Measurements from ENCODE around the gene DNAH12. TPM values are rescaled to one million over a fixed set of nuclear protein-coding genes. Genes with fewer than 3 reads are reported as not detected.
A peak's percentile ranks its signal among the peaks of the same experiment; 100 is the strongest.

DNAH12 gene
- total RNA-seq, 3 donors from 2014 or later, result 0.05 TPM; not detected in 2

DNA sequence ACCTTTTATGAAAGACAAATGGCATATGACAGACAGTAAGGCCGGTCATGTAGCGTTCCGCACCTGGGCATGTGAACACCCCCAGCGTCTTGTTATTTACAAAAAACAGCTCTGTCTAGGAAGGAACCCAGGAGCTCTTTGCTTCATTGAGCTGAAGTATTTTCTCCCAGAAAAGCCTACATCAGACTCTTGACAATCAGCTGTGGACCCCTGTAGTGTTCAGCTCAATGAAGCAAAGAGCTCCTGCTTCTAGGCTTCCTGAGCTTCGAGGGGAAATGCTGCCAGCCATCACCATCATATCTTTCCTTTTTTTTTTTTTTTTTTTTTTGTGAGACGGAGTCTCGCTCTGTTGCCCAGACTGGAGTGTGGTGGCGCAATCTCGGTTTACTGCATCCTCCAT, 255.7 kb downstream of the DNAH12 start:
- H3K27me3 Mint-ChIP-seq (ENCODE audit: low read depth), result peaks cover 10% of the 10 kb centered on the region
- no peaks in the 10 kb centered on the region for H3K36me3 Mint-ChIP-seq (ENCODE audit: insufficient read depth)
- no peaks in the 10 kb centered on the region for H3K4me1 Mint-ChIP-seq (ENCODE audit: low read depth)
- H3K9me3 Mint-ChIP-seq, result peaks cover 3% of the 10 kb centered on the region
- no peak for ATAC-seq
- DNase-seq, result no peak
- H3K4me3 Mint-ChIP-seq, result no peak overlapping the region

DNA sequence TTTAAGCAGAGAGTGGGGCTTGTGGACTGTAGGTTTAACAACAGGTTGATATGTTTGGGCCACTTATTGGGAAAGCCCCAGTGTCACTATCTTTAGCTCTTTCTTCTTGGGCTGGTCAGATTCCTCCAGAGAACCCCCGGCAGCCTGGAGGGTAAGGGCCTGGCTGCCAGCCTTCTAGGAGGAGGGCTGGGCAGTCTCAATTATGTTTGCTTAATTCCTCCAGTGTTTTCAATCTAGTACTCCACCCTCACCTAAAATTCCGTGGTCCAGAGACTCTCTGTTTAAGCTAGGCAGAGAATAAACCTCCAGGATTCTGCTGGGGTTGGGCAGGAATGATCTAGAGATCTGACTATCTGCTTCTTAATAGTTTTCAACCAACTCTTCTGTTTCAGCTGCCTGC, 256.9 kb downstream of the DNAH12 start:
- no peaks in the 10 kb centered on the region for H3K36me3 Mint-ChIP-seq (ENCODE audit: insufficient read depth)
- peaks cover 10% of the 10 kb centered on the region for H3K27me3 Mint-ChIP-seq (ENCODE audit: low read depth)
- H3K4me1 Mint-ChIP-seq (ENCODE audit: low read depth), result no peaks in the 10 kb centered on the region
- DNase-seq (no peak), ATAC-seq (no peak)
- H3K9me3 Mint-ChIP-seq, result peaks cover 3% of the 10 kb centered on the region
- H3K4me3 Mint-ChIP-seq, result no peak overlapping the region

DNA sequence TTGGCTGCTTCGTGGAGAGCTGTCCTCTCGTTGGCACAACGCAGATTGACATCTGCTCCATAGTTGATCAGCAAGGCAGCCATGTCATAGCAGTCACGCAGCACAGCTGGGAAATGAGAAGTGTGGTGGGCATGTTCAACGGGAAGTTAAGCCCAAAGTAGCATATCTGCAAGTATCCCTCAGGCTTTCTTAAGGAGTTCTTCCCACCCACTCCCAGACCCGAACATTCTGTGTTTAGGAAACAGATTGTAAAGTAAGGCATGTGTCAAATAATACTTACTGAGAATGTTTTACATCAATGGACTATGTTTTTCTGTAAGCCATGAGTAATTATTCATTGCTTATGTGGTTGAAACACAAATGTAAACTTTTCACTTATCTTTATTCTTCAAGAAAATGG, 260.8 kb downstream of the DNAH12 start:
- H3K27me3 Mint-ChIP-seq (ENCODE audit: low read depth), result no peaks in the 10 kb centered on the region
- peaks cover 3% of the 10 kb centered on the region for H3K9me3 Mint-ChIP-seq
- H3K36me3 Mint-ChIP-seq (ENCODE audit: insufficient read depth), result no peaks in the 10 kb centered on the region

DNA sequence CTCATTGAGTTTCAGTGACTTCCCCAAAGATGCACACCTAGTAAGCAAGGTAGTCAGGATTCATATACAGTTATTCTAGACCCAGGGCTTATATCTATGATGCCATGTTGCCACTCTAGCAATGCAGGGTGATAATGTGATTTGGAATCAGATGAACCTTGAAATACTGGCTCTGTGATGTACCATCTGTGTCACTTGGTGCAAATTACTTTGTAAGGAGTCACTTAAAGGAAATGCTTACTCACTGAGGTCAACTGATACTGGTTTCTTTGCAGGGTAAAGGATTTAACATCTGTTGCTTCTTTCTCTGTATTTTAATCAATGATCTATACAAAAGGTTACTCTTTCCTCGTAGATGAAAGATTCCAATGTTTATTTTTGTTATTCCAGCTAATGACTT, 262.4 kb downstream of the DNAH12 start:
- Mint-ChIP-seq H3K27me3 (ENCODE audit: low read depth) (no peaks in the 10 kb centered on the region), H3K4me1 (ENCODE audit: low read depth) (no peaks in the 10 kb centered on the region), H3K4me3 (no peak overlapping the region), H3K36me3 (ENCODE audit: insufficient read depth) (no peaks in the 10 kb centered on the region), H3K9me3 (peaks cover 3% of the 10 kb centered on the region)
- DNase-seq (no peak), ATAC-seq (no peak)

More for the DNA sequence above, 260.8 kb downstream of the DNAH12 start:
- ATAC-seq, result no peak
- DNase-seq, result no peak
- H3K4me3 Mint-ChIP-seq, result no peak overlapping the region
- H3K4me1 Mint-ChIP-seq (ENCODE audit: low read depth), result no peaks in the 10 kb centered on the region

DNA sequence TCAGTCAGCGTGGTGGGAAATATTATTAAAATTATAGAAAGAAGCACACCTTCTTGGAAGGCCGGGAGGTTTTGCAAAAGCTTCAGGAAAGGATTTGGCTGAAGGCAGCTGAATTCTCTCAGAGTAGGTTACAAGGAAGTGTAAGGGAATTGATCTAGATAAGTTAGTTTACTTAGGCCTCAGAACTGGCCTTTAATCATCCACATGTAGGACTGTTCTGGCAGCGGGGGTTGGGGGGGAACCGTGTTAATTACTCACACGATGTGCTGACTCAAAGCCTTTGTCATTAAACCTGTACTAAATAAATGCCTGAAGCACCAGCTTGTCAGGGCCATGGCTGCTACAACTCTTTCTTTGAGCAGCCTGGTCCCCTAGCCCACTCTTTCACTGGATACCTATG, 264.5 kb downstream of the DNAH12 start:
- DNase-seq, result no peak
- H3K36me3 Mint-ChIP-seq (ENCODE audit: insufficient read depth), result no peaks in the 10 kb centered on the region

DNA sequence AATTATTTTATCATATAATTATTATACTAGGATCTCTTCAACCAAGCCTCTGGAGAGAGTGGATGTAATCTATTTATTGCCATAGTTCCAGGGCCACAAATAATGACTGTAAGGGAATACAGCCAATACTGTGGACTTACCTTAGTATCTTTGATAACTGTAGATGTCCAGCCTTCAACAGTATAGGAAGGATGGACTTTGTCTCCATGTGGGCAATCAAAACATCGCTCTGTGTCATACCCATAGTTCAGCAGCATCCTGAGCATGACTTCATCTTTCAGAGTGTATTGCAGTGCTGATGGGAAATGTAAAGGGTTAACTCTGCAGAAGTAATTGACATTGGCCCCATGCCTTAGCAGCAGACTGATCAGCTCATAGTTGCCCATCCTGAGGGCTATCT, 265.9 kb downstream of the DNAH12 start:
- H3K9me3 Mint-ChIP-seq, result no peaks in the 10 kb centered on the region
- no peaks in the 10 kb centered on the region for H3K4me1 Mint-ChIP-seq (ENCODE audit: low read depth)
- H3K27me3 Mint-ChIP-seq (ENCODE audit: low read depth), result no peaks in the 10 kb centered on the region
- peaks cover 2% of the 10 kb centered on the region for H3K36me3 Mint-ChIP-seq (ENCODE audit: insufficient read depth)
- no peak for ATAC-seq
- H3K4me3 Mint-ChIP-seq, result no peak overlapping the region
- no peak for DNase-seq

More for the DNA sequence above, 264.5 kb downstream of the DNAH12 start:
- no peaks in the 10 kb centered on the region for H3K4me1 Mint-ChIP-seq (ENCODE audit: low read depth)
- no peak overlapping the region for H3K4me3 Mint-ChIP-seq
- ATAC-seq, result no peak
- no peaks in the 10 kb centered on the region for H3K27me3 Mint-ChIP-seq (ENCODE audit: low read depth)
- H3K9me3 Mint-ChIP-seq, result no peaks in the 10 kb centered on the region

DNA sequence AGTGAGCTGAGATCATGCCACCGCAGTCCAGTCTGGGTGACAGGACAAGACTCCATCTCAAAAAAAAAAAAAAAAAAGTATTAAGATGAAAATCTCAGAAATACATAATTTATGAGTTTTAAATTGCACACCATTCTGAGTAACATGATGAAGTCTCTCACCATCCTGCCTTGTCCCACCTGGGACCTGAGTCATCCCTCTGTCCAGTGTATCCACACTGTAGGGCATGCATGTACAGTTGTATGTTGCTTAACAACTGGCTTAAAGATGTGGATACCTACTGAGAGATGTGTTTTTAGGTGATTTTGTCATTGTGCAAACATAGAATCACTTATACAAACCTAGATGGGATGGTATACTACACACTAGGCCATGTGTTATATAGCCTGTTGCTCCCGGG, 268.8 kb downstream of the DNAH12 start:
- Mint-ChIP-seq H3K27me3 (ENCODE audit: low read depth) (no peaks in the 10 kb centered on the region), H3K4me1 (ENCODE audit: low read depth) (no peaks in the 10 kb centered on the region), H3K9me3 (no peaks in the 10 kb centered on the region), H3K36me3 (ENCODE audit: insufficient read depth) (peaks cover 10% of the 10 kb centered on the region), H3K4me3 (no peak overlapping the region)
- ATAC-seq (no peak), DNase-seq (no peak)

DNA sequence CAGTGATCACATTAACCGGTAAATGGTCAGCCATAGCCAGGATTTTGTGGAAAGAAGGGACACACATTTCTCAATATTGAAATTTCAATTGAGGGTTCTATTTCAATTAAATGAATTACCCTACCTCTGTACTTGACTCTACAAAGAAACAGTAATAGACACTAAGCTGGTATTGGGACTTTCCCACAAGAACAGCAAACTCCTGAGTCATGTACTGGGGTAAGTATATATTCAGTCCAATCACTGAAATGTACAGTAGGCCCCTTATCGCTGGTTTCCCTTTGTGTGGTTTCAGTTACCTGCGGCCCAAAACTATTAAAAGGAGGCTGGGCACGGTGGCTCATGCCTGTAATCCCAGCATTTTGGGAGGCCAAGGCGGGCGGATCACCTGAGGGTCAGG, 269.3 kb downstream of the DNAH12 start:
- Mint-ChIP-seq H3K4me1 (ENCODE audit: low read depth) (no peaks in the 10 kb centered on the region), H3K9me3 (no peaks in the 10 kb centered on the region), H3K36me3 (ENCODE audit: insufficient read depth) (peaks cover 10% of the 10 kb centered on the region), H3K4me3 (no peak overlapping the region), H3K27me3 (ENCODE audit: low read depth) (no peaks in the 10 kb centered on the region)
- ATAC-seq, result peak in 1 of 2 donors; percentile 48
- DNase-seq, result no peak

DNA sequence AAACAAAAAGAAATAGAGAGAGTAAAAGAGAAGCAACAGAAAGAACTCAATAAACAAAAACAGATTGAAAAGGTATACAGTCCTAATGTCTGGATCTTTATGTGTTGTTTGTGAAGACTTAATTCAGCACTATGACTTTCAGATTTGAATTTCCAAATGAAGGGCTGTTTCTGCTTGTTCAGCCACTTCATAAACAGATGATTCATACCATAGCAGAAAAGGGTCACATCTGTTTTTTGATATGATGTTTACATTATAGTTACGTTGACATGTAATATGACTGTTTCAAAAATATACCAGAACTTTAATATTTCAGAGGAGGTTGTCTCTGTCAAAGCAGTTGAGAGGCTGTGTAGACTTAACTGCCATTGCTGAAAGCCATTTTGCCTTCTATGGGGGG, 275.7 kb downstream of the DNAH12 start:
- Mint-ChIP-seq H3K4me3 (no peak overlapping the region), H3K36me3 (ENCODE audit: insufficient read depth) (peaks cover 62% of the 10 kb centered on the region), H3K9me3 (peaks cover 10% of the 10 kb centered on the region), H3K27me3 (ENCODE audit: low read depth) (no peaks in the 10 kb centered on the region), H3K4me1 (ENCODE audit: low read depth) (no peaks in the 10 kb centered on the region)
- ATAC-seq, result no peak
- no peak for DNase-seq

DNA sequence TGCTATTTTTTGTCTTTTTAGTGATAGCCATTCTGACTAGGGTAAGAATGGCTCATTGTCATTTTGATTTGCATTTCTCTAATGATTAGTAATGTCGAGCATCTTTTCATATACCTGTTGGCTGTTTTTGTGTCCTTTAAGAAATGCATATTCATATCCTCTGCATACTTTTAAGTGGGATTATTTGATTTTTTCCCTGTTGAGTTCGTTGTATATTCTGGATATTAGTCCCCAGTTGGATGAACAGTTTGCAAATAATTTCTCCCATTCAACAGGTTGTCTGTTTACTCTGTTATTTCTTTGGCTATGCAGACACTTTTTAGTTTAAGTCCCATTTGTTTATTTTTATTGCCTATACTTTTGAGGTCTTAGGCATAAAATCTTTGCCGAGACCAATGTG, 282.2 kb downstream of the DNAH12 start:
- no peak for ATAC-seq
- Mint-ChIP-seq H3K9me3 (peaks cover 12% of the 10 kb centered on the region), H3K4me1 (ENCODE audit: low read depth) (no peaks in the 10 kb centered on the region), H3K27me3 (ENCODE audit: low read depth) (no peaks in the 10 kb centered on the region), H3K36me3 (ENCODE audit: insufficient read depth) (peaks cover 73% of the 10 kb centered on the region), H3K4me3 (no peak overlapping the region)
- no peak for DNase-seq

DNA sequence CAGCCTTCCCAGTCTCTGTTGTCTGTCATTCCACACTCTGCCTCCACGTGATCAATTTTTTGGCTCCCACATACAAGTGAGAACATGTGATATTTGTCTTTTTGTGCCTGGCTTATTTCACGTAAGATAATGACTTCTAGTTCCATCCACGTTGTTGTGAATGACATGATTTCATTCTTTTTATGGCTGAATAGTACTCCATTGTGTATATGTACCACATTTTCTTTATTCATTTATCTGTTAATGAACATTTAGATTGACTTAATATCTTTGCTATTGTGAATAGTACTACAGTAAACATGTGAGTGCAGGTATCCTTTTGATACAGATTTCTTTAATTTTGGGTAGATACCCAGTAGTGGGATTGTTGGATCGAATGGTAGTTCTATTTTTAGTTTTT, 283.0 kb downstream of the DNAH12 start:
- Mint-ChIP-seq H3K4me1 (ENCODE audit: low read depth) (no peaks in the 10 kb centered on the region), H3K27me3 (ENCODE audit: low read depth) (no peaks in the 10 kb centered on the region), H3K4me3 (no peak overlapping the region), H3K9me3 (peaks cover 12% of the 10 kb centered on the region), H3K36me3 (ENCODE audit: insufficient read depth) (peaks cover 65% of the 10 kb centered on the region)
- ATAC-seq (no peak), DNase-seq (no peak)

DNA sequence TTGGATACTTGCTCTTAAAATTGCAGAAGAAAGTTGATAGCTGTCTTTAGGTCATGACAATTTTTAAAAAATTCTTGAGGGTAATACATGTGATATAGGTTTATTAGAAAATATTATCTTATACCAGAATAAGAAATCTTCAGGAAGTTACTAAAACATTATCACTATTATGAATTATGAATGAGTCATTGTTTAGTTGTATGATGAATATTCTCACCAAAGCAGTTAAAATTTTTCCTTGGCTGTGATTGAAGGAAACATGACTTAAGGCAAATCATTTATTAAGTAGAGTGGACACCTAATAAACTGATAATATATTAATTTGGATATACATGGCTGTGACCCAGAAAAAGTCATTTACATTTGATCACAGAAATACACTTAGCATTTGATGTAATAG, 286.5 kb downstream of the DNAH12 start:
- Mint-ChIP-seq H3K36me3 (ENCODE audit: insufficient read depth) (peaks cover 45% of the 10 kb centered on the region), H3K9me3 (no peaks in the 10 kb centered on the region), H3K4me3 (no peak overlapping the region), H3K27me3 (ENCODE audit: low read depth) (no peaks in the 10 kb centered on the region), H3K4me1 (ENCODE audit: low read depth) (no peaks in the 10 kb centered on the region)
- no peak for DNase-seq
- ATAC-seq, result no peak

DNA sequence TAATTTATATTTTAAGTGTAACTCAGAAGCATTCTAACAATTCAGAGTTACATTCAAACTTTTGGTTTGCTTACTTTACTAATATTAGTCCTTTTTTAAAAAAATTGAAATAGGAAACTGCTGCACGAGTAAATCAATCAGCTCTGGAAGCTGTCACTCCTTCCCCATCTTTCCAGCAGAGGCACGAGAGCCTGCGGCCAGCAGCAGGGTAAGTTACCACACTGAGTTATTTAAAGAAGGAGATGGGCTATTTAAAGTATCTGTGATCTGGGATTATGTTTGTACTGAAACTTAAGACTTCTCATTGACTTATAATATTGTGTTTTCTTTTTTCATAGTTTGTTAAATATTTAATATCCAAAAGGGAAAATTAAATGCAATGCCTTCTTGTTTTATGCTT, 287.3 kb downstream of the DNAH12 start:
- ATAC-seq, result no peak
- Mint-ChIP-seq H3K4me3 (no peak overlapping the region), H3K9me3 (no peaks in the 10 kb centered on the region), H3K27me3 (ENCODE audit: low read depth) (no peaks in the 10 kb centered on the region), H3K4me1 (ENCODE audit: low read depth) (no peaks in the 10 kb centered on the region), H3K36me3 (ENCODE audit: insufficient read depth) (peaks cover 42% of the 10 kb centered on the region)
- DNase-seq, result no peak

DNA sequence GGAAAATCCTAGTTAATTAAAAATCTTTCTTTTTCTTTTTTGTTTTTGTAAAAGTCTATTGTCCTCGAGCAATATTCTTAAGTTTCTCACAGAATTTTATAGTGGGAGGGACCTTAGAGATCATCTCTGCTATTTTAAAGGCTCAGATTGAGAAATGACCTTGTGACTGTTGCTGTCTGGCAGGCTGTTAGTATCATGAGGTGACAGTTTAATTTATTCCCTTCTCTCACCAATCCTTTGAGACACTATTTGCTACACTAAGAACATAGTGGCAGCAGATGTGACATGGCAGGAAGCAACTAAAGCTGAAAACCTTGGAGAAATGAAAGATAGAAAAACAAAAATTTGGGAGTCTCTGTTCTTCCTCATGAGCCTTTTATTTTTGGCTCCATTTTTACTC, 291.7 kb downstream of the DNAH12 start:
- no peak for DNase-seq
- no peaks in the 10 kb centered on the region for H3K27me3 Mint-ChIP-seq (ENCODE audit: low read depth)
- H3K9me3 Mint-ChIP-seq, result no peaks in the 10 kb centered on the region
- ATAC-seq, result no peak
- H3K4me1 Mint-ChIP-seq (ENCODE audit: low read depth), result no peaks in the 10 kb centered on the region
- H3K36me3 Mint-ChIP-seq (ENCODE audit: insufficient read depth), result peaks cover 30% of the 10 kb centered on the region
- no peak overlapping the region for H3K4me3 Mint-ChIP-seq

DNA sequence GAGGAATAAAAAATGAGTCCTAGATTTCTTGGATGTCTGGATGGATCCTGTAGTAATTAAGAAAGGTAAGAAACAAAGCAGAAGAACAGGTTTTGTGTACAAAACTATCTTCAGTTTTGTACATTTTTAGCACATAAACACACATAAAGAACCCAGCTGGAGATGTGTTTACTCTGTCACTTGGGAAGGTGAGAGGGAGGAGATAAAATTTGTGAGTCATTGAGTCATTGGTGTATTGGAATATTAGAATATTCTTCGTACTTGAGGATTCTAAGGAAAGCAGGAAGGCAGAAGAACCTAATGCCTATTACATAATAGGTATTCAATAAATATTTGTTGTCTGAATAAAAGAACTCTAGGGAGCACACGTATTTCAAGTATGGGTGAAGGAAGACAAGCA, 299.2 kb downstream of the DNAH12 start:
- Mint-ChIP-seq H3K9me3 (no peaks in the 10 kb centered on the region), H3K4me1 (ENCODE audit: low read depth) (no peaks in the 10 kb centered on the region), H3K36me3 (ENCODE audit: insufficient read depth) (peaks cover 48% of the 10 kb centered on the region), H3K27me3 (ENCODE audit: low read depth) (no peaks in the 10 kb centered on the region), H3K4me3 (no peak overlapping the region)
- DNase-seq (no peak), ATAC-seq (no peak)

All from activated T-cell treated with anti-CD3 and anti-CD28 coated beads, Interleukin-2, amount 50 U/mL, for 4 hours (primary cell).